IMR-90 (cell line): Measurements from ENCODE around the gene CPNE1. TPM values are rescaled to one million over a fixed set of nuclear protein-coding genes. Genes with fewer than 3 reads are reported as not detected.

Experiments used
- ATAC-seq: fragments of 200-7000 bp; cut with Tn5 transposase; 2 replicates; pipeline ENCODE4 v1.9.1; 2020; ENCODE audit warnings: low read depth, mild to moderate bottlenecking, moderate library complexity
- BruUV-seq: library from RNA; stranded (reverse); fragments of 400-500 nt; replicated peaks from 2 replicates; lab custom pipeline; 2021; lab: Mats Ljungman, UMichigan
- CTCF ChIA-PET: fragments of 300-600 bp; formaldehyde crosslinking; extraction: SDS; loops from one replicate; lab custom pipeline; 2021; ENCODE audit warnings: antibody characterized with exemption; lab: Yijun Ruan, JAX
- POLR2A ChIA-PET: fragments of 300-600 bp; sonication (Branson Sonifier 250); formaldehyde crosslinking; loops from one replicate; lab custom pipeline; 2022; ENCODE audit warnings: antibody characterized with exemption; ENCODE audit not compliant: unreplicated experiment; lab: Charles Lee
- DNase-seq: peaks from one replicate; pipeline ENCODE4 v3.0.0; 2013
- H2AFZ ChIP-seq: replicated peaks from 2 replicates; pipeline ENCODE3; 2013; ENCODE audit warnings: low read length, mild to moderate bottlenecking; ENCODE audit not compliant: poor library complexity
- H2AK5ac ChIP-seq: 2 replicates; pipeline ENCODE4 v1.6.1; 2013; ENCODE audit warnings: low read depth, low read length, inconsistent platforms
- H2AK9ac ChIP-seq: replicated peaks from 2 replicates; pipeline ENCODE3; 2013; ENCODE audit warnings: mild to moderate bottlenecking, low read depth, low read length, moderate library complexity; ENCODE audit not compliant: poor library complexity
- H2BK120ac ChIP-seq: 2 replicates; pipeline ENCODE4 v1.6.1; 2013; ENCODE audit warnings: low read depth, low read length, inconsistent platforms
- H2BK15ac ChIP-seq: 3 replicates; pipeline ENCODE4 v1.6.1; 2013; ENCODE audit warnings: low read depth, low read length, inconsistent platforms
- H2BK20ac ChIP-seq: 2 replicates; pipeline ENCODE4 v1.6.1; 2013; ENCODE audit warnings: low read depth, mild to moderate bottlenecking, inconsistent platforms, low read length, moderate library complexity
- H2BK5ac ChIP-seq: 2 replicates; pipeline ENCODE4 v1.6.1; 2013; ENCODE audit warnings: mild to moderate bottlenecking, low read depth, low read length, inconsistent platforms; ENCODE audit not compliant: poor library complexity, severe bottlenecking
- H3K14ac ChIP-seq: replicated peaks from 2 replicates; pipeline ENCODE4 v1.6.1; 2013; ENCODE audit warnings: low read depth, low read length, inconsistent platforms
- H3K18ac ChIP-seq: 2 replicates; pipeline ENCODE4 v1.6.1; 2013; ENCODE audit warnings: low read depth, low read length, control low read depth
- H3K23ac ChIP-seq: 2 replicates; pipeline ENCODE4 v1.6.1; 2013; ENCODE audit warnings: low read depth, low read length, inconsistent platforms
- H3K27ac ChIP-seq: 2 replicates; pipeline ENCODE4 v1.5.1; 2013; ENCODE audit warnings: mild to moderate bottlenecking, control low read depth, low read length; ENCODE audit not compliant: insufficient read depth
- H3K27me3 ChIP-seq: 2 replicates; pipeline ENCODE4 v1.6.1; 2013; ENCODE audit warnings: low read length; ENCODE audit not compliant: control insufficient read depth, insufficient read depth
- H3K36me3 ChIP-seq: 2 replicates; pipeline ENCODE4 v1.6.1; 2013; ENCODE audit warnings: low read length, mixed read lengths; ENCODE audit not compliant: control insufficient read depth, insufficient read depth
- H3K4ac ChIP-seq: 2 replicates; pipeline ENCODE4 v1.6.1; 2013; ENCODE audit warnings: low read depth, low read length, inconsistent platforms
- H3K4me1 ChIP-seq: 2 replicates; pipeline ENCODE4 v1.6.1; 2013; ENCODE audit warnings: low read length, mixed read lengths; ENCODE audit not compliant: control insufficient read depth, insufficient read depth
- H3K4me2 ChIP-seq: 2 replicates; pipeline ENCODE4 v1.6.1; 2013; ENCODE audit warnings: low read depth, mild to moderate bottlenecking, control low read depth, low read length, moderate library complexity
- H3K4me3 ChIP-seq: 2 replicates; pipeline ENCODE4 v1.5.1; 2013; ENCODE audit warnings: low read depth, mild to moderate bottlenecking, control low read depth, low read length, moderate library complexity; ENCODE audit not compliant: insufficient read depth
- H3K56ac ChIP-seq: 2 replicates; pipeline ENCODE4 v1.6.1; 2013; ENCODE audit warnings: low read length, inconsistent platforms; ENCODE audit not compliant: insufficient read depth; ENCODE audit errors: extremely low read depth
- H3K79me1 ChIP-seq, 2 experiments: 2 replicates each; pipeline ENCODE4 v1.6.1; 2013; ENCODE audit warnings: low read length in 2 of 2, inconsistent platforms in 1 of 2, low read depth in 1 of 2
- H3K9ac ChIP-seq: 2 replicates; pipeline ENCODE4 v1.6.1; 2013; ENCODE audit warnings: low read depth, low read length, control low read depth
- H3K9me1 ChIP-seq: 2 replicates; pipeline ENCODE4 v1.6.1; 2013; ENCODE audit warnings: low read length, inconsistent platforms; ENCODE audit not compliant: insufficient read depth
- H3K9me3 ChIP-seq: 2 replicates; pipeline ENCODE4 v1.6.1; 2013; ENCODE audit warnings: low read length; ENCODE audit not compliant: control insufficient read depth, insufficient read depth
- H4K20me1 ChIP-seq: 2 replicates; pipeline ENCODE4 v1.6.1; 2013; ENCODE audit warnings: low read length, inconsistent platforms; ENCODE audit not compliant: insufficient read depth
- H4K5ac ChIP-seq: 2 replicates; pipeline ENCODE4 v1.6.1; 2013; ENCODE audit warnings: mild to moderate bottlenecking, low read depth, low read length, control low read depth
- H4K8ac ChIP-seq, 2 experiments: 2 replicates each; pipeline ENCODE4 v1.6.1; 2013; ENCODE audit warnings: low read depth in 2 of 2, low read length in 2 of 2, control low read depth in 1 of 2, inconsistent platforms in 1 of 2
- H4K91ac ChIP-seq: 2 replicates; pipeline ENCODE4 v1.6.1; 2013; ENCODE audit warnings: low read depth, low read length, inconsistent platforms; ENCODE audit not compliant: insufficient read depth
- ELK1 ChIP-seq: fragments of 150-350 bp; IDR thresholded peaks from 2 replicates; pipeline ENCODE4 v1.6.1; 2016; ENCODE audit warnings: low read depth, mild to moderate bottlenecking, low read length, moderate library complexity, borderline replicate concordance
- MXI1 ChIP-seq: IDR thresholded peaks from 2 replicates; pipeline ENCODE4 v1.6.1; 2012; ENCODE audit warnings: low read depth, mild to moderate bottlenecking, low read length, moderate library complexity, borderline replicate concordance
- POLR2A ChIP-seq: IDR thresholded peaks from 2 replicates; pipeline ENCODE4 v1.6.1; 2012; ENCODE audit warnings: mild to moderate bottlenecking, low read depth, low read length
- WGBS, 2 experiments: methylation state at CpG; one replicate each; pipeline versions ENCODE4 v1.1.5 to v1.1.7; 2013; ENCODE audit warnings: missing lambda C conversion rate in 2 of 2; ENCODE audit not compliant: insufficient read length in 1 of 2; ENCODE audit errors: extremely low coverage in 2 of 2; 5-methylcytosine and 5-hydroxymethylcytosine counted together
- dilution Hi-C: fragments of 300-500 bp; cut with HindIII; formaldehyde crosslinking; loops from one replicate; pipeline ENCODE4 v1.14.3; 2018; ENCODE audit warnings: low sequenced_read_pairs; ENCODE audit not compliant: unreplicated experiment
- in situ Hi-C: fragments of 300-500 bp; cut with MboI; formaldehyde crosslinking; loops from 3 replicates; pipeline ENCODE4 v1.14.3; 2019; ENCODE audit warnings: low sequenced_read_pairs, inconsistent platforms, mixed read lengths
- intact Hi-C: fragments of 100-400 bp; cut with micrococcal nuclease; formaldehyde crosslinking; loops from 2 replicates; pipeline ENCODE4 v1.10.0; 2022
- polyA plus RNA-seq, 3 experiments: library from polyadenylated mRNA; depleted of rRNA; stranded (reverse); fragments of >200 nt; gene quantifications; 2 replicates each; pipeline ENCODE4 v1.2.3, GENCODE V29; 2012; ENCODE audit warnings: low replicate concordance in 1 of 3
- total RNA-seq: library from RNA; depleted of rRNA; stranded (reverse); fragments of >200 nt; gene quantifications from 2 replicates; pipeline ENCODE4 v1.2.3, GENCODE V29; 2012

Gene CPNE1
- total and polyA plus RNA-seq, 2 of the 4 experiments (the other 2 are of a cell fraction) = 163 to 165 TPM

GRCh38 chr20:35663516-35664465 is 909 bp downstream of the CPNE1 start:
- Histone ChIP-seq H2AK5ac (peak overlapping the region; percentile 100), H3K4me1 (peaks cover 2% of the 10 kb centered on the region), H3K79me1 (peaks cover 0 to 28% of the 10 kb centered on the region in 2 experiments; a peak in 3 of 4 replicates), H2BK120ac (0 out of 2 replicates have a peak overlapping the region, but pooled peaks have one; percentile 26), H2BK5ac (peak overlapping the region; percentile 90), H3K14ac (peak overlapping the region; percentile 98), H3K27me3 (no peaks in the 10 kb centered on the region), H4K5ac (peak overlapping the region; percentile 90), H3K4me3 (peak overlapping the region; percentile 86), H4K20me1 (peaks cover 57% of the 10 kb centered on the region), H3K23ac (peak overlapping the region; percentile 98), H3K9me1 (peaks cover 3% of the 10 kb centered on the region; the same call in 1 of the 2 replicates), H3K9ac (peak overlapping the region; percentile 96), H2AFZ (peak overlapping the region; percentile 96), H3K18ac (peak overlapping the region; percentile 81), H3K56ac (peak overlapping the region; percentile 94), H2BK15ac (no peak overlapping the region), H3K27ac (peak overlapping the region; percentile 94), H4K91ac (peak overlapping the region; percentile 98), H2AK9ac (peak overlapping the region; percentile 99), H3K4me2 (peak overlapping the region; percentile 98), H3K36me3 (no peaks in the 10 kb centered on the region), H2BK20ac (no peak overlapping the region), H4K8ac (peak overlapping the region; percentile 76 to 94; a peak in 3 of 4 replicates), H3K4ac (peak overlapping the region; percentile 98), H3K9me3 (no peaks in the 10 kb centered on the region)
- 0% methylated on average over 13 of the region's 28 CpGs; no CpG with 5 or more reads in 1 of the 2 experiments for WGBS, 2 experiments
- peak; percentile 19 for DNase-seq
- TF ChIP-seq POLR2A = peak; percentile 9; the same call in 1 of the 2 replicates
- no peak for TF ChIP-seq ELK1
- peak; percentile 57; the same call in 1 of the 2 replicates for TF ChIP-seq MXI1
- in situ Hi-C loops (no loop called here), dilution Hi-C loops (no loop called here), intact Hi-C loops (loop anchor here (2.0 to 10.0 kb wide), 3 partner anchors 79 to 151 kb away; partner anchors contain the start of gene RBM39)
- CTCF ChIA-PET = no interaction called here
- no TSS peak for BruUV-seq
- POLR2A ChIA-PET = interaction anchor here (0.5 to 0.7 kb wide), 2 partner anchors 83 to 178 kb away, joined by 3 to 7 read pairs; no protein-coding TSS in a partner anchor
- peak; percentile 15 for ATAC-seq
